SK-N-SH (cell line): ENCODE measurements around the gene NSF. TPM values are rescaled to one million over a fixed set of nuclear protein-coding genes. Genes with fewer than 3 reads are reported as not detected.

Source experiments
- CTCF ChIA-PET: fragments of 300-600, 350-600 bp; formaldehyde crosslinking; extraction: SDS; loops from one replicate; lab custom pipeline; 2021; lab: Yijun Ruan, JAX
- POLR2A ChIA-PET: fragments of 350-600 bp; sonication (Branson Sonifier 250); formaldehyde crosslinking; extraction: SDS; loops from one replicate; lab custom pipeline; 2020; ENCODE audit warnings: antibody characterized with exemption, inconsistent platforms; lab: Yijun Ruan, JAX
- DNase-seq: peaks from one replicate; pipeline ENCODE4 v3.0.0; 2012
- H2AFZ ChIP-seq: fragments of 200-600 bp; sonication (generic); 2 replicates; pipeline ENCODE4 v1.8.1; 2016; ENCODE audit warnings: antibody characterized with exemption, mild to moderate bottlenecking, low read depth
- H3F3A ChIP-seq: fragments of 200-600 bp; sonication (generic); replicated peaks from 2 replicates; pipeline ENCODE3; 2016; ENCODE audit warnings: antibody characterized with exemption, mild to moderate bottlenecking; ENCODE audit not compliant: insufficient read depth
- H3K27ac ChIP-seq, 2 experiments: fragments of 200-500 bp in 1 of 2; fragments of 200-600 bp in 1 of 2; sonication (Bioruptor generic) in 1 of 2; sonication (generic), shearing (Covaris generic) in 1 of 2; 2 replicates each; pipeline versions ENCODE4 v1.5.1 to v1.6.1; 2014 to 2016; ENCODE audit warnings: low read depth in 2 of 2, inconsistent platforms in 1 of 2, low read length in 1 of 2, mild to moderate bottlenecking in 1 of 2, mixed read lengths in 1 of 2
- H3K27me3 ChIP-seq: fragments of 200-600 bp; sonication (generic), shearing (Covaris generic); 2 replicates; pipeline ENCODE4 v1.6.1; 2016; ENCODE audit warnings: mixed run types; ENCODE audit not compliant: insufficient read depth
- H3K36me3 ChIP-seq, 2 experiments: fragments of 200-500 bp in 1 of 2; fragments of 200-600 bp in 1 of 2; sonication (Bioruptor generic) in 1 of 2; sonication (generic) in 1 of 2; replicated peaks in 1 of 2; 2 replicates each; pipeline versions ENCODE3 to v1.5.1; 2014 to 2016; ENCODE audit warnings: low read length in 1 of 2, mild to moderate bottlenecking in 1 of 2; ENCODE audit not compliant: insufficient read depth in 2 of 2, control insufficient read depth in 1 of 2
- H3K4me1 ChIP-seq, 2 experiments: fragments of 200-500 bp in 1 of 2; fragments of 200-600 bp in 1 of 2; sonication (Bioruptor generic) in 1 of 2; sonication (generic), shearing (Covaris generic) in 1 of 2; 2 replicates each; pipeline versions ENCODE4 v1.5.1 to v1.6.1; 2014 to 2016; ENCODE audit warnings: low read depth in 1 of 2, low read length in 1 of 2, mixed run types in 1 of 2; ENCODE audit not compliant: insufficient read depth in 2 of 2, control insufficient read depth in 1 of 2
- H3K4me2 ChIP-seq: fragments of 200-600 bp; sonication (generic), shearing (Covaris generic); 2 replicates; pipeline ENCODE4 v1.6.1; 2017; ENCODE audit warnings: mixed run types
- H3K4me3 ChIP-seq, 2 experiments: fragments of 200-500 bp in 1 of 2; fragments of 200-600 bp in 1 of 2; sonication (Bioruptor generic) in 1 of 2; sonication (generic), shearing (Covaris generic) in 1 of 2; 2 replicates each; pipeline versions ENCODE4 v1.5.1 to v1.8.1; 2014 to 2016; ENCODE audit warnings: low read depth in 2 of 2, inconsistent platforms in 1 of 2, low read length in 1 of 2, mild to moderate bottlenecking in 1 of 2, mixed read lengths in 1 of 2, moderate library complexity in 1 of 2
- H3K79me2 ChIP-seq: fragments of 200-600 bp; sonication (generic); 2 replicates; pipeline ENCODE4 v1.8.1; 2017; ENCODE audit warnings: mild to moderate bottlenecking; ENCODE audit not compliant: insufficient read depth
- H3K9ac ChIP-seq: fragments of 200-600 bp; sonication (generic); 2 replicates; pipeline ENCODE4 v1.6.1; 2017; ENCODE audit warnings: mixed run types
- H3K9me2 ChIP-seq: fragments of 200-600 bp; sonication (generic); 2 replicates; pipeline ENCODE4 v1.6.1; 2017; ENCODE audit warnings: mixed run types
- H3K9me3 ChIP-seq: fragments of 200-600 bp; sonication (generic); 2 replicates; pipeline ENCODE4 v1.6.1; 2017; ENCODE audit warnings: mixed run types, mild to moderate bottlenecking, moderate library complexity
- H4K20me1 ChIP-seq: fragments of 200-600 bp; sonication (generic); 2 replicates; pipeline ENCODE4 v1.6.1; 2017; ENCODE audit warnings: mild to moderate bottlenecking, mixed run types; ENCODE audit not compliant: insufficient read depth
- ELF1 ChIP-seq: IDR thresholded peaks from 2 replicates; pipeline ENCODE4 v1.4.0; 2012
- FOXM1 ChIP-seq: IDR thresholded peaks from 2 replicates; pipeline ENCODE4 v1.4.0; 2012; ENCODE audit warnings: low read depth, mild to moderate bottlenecking
- MAX ChIP-seq: IDR thresholded peaks from 2 replicates; pipeline ENCODE4 v1.4.0; 2012; ENCODE audit warnings: low read depth
- MEF2A ChIP-seq: IDR thresholded peaks from 2 replicates; pipeline ENCODE4 v1.4.0; 2012; ENCODE audit warnings: low read depth, borderline replicate concordance
- NFIC ChIP-seq: IDR thresholded peaks from 2 replicates; pipeline ENCODE4 v1.4.0; 2012; ENCODE audit warnings: borderline replicate concordance
- RAD21 ChIP-seq: IDR thresholded peaks from 2 replicates; pipeline ENCODE4 v1.6.1; 2012; ENCODE audit warnings: mild to moderate bottlenecking, low read length
- REST ChIP-seq: IDR thresholded peaks from 2 replicates; pipeline ENCODE4 v1.6.1; 2012; ENCODE audit warnings: mild to moderate bottlenecking, low read depth, low read length, moderate library complexity
- RFX5 ChIP-seq: IDR thresholded peaks from 2 replicates; pipeline ENCODE4 v1.6.1; 2012; ENCODE audit warnings: mild to moderate bottlenecking, improper control_type of control experiment, low read length
- RXRA ChIP-seq: IDR thresholded peaks from 2 replicates; pipeline ENCODE4 v1.4.0; 2012; ENCODE audit warnings: low read depth, mild to moderate bottlenecking, borderline replicate concordance
- SMC3 ChIP-seq: IDR thresholded peaks from 2 replicates; pipeline ENCODE4 v1.6.1; 2012; ENCODE audit warnings: low read depth, low read length, improper control_type of control experiment
- TEAD4 ChIP-seq: IDR thresholded peaks from 2 replicates; pipeline ENCODE4 v1.4.0; 2012; ENCODE audit warnings: mild to moderate bottlenecking, borderline replicate concordance; ENCODE audit not compliant: insufficient read depth
- YY1 ChIP-seq: IDR thresholded peaks from 2 replicates; pipeline ENCODE4 v1.4.0; 2012; ENCODE audit warnings: low read depth, mild to moderate bottlenecking
- WGBS: methylation state at CpG from one replicate; pipeline ENCODE4 v1.1.6; 2017; ENCODE audit warnings: low lambda C conversion rate; 5-methylcytosine and 5-hydroxymethylcytosine counted together
- polyA plus RNA-seq, 3 experiments: library from polyadenylated mRNA; depleted of rRNA; stranded (reverse); fragments of >200 nt; gene quantifications; 2 replicates each; pipeline ENCODE4 v1.2.3, GENCODE V29; 2012
- TF ChIP-seq, protein P1 (sequence below): IDR thresholded peaks from 2 replicates; pipeline ENCODE4 v1.4.0; 2012; ENCODE audit warnings: low read depth, borderline replicate concordance
- TF ChIP-seq, protein P2 (sequence below): IDR thresholded peaks from 2 replicates; pipeline ENCODE4; 2012

The NSF gene
- polyA plus RNA-seq, 1 of the 3 experiments (the other 2 are of a cell fraction): 31.4 TPM

DNA sequence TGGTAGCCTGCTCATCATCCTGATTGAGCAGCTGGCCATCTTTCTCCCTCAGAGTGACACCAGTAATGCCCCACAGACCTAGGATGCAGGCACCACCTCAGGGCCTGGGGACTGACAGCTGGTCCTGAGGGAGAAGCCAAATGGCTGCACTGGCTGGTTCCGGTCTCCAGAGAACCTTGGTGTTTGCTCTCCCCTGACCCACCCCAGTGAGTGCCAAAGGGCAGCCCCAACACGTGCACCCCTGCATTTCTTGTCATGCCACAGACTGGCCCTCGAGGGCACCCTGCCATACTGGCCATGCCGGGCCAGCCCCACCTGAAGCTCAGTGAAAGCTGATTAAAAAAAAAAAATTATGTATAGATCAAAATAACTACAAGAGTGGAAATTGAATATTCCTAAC is 127.5 kb downstream of the NSF start:
- no peak for TF ChIP-seq MAX
- no peak for TF ChIP-seq RFX5
- no peak for TF ChIP-seq REST
- TF ChIP-seq, protein P1, sequence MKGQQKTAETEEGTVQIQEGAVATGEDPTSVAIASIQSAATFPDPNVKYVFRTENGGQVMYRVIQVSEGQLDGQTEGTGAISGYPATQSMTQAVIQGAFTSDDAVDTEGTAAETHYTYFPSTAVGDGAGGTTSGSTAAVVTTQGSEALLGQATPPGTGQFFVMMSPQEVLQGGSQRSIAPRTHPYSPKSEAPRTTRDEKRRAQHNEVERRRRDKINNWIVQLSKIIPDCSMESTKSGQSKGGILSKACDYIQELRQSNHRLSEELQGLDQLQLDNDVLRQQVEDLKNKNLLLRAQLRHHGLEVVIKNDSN: no peak
- no peak for TF ChIP-seq RXRA
- no peak for TF ChIP-seq MEF2A
- no peak for TF ChIP-seq RAD21
- TF ChIP-seq YY1: no peak
- TF ChIP-seq SMC3: no peak
- no peak for TF ChIP-seq NFIC
- TF ChIP-seq TEAD4: no peak
- Histone ChIP-seq H3K9me3 (peaks cover 3% of the 10 kb centered on the region; the same call in 1 of the 2 replicates), H3K27me3 (no peaks in the 10 kb centered on the region), H3K79me2 (no peaks in the 10 kb centered on the region), H3K27ac (no peak overlapping the region), H3K9me2 (no peaks in the 10 kb centered on the region), H4K20me1 (no peaks in the 10 kb centered on the region), H3K4me1 (peaks cover 14 to 18% of the 10 kb centered on the region in 2 experiments), H3K9ac (no peak overlapping the region), H3K4me3 (no peak overlapping the region), H2AFZ (no peak overlapping the region), H3K4me2 (no peak overlapping the region), H3F3A (no peaks in the 10 kb centered on the region), H3K36me3 (peaks cover 18 to 31% of the 10 kb centered on the region in 2 experiments)
- ChIA-PET POLR2A (no interaction called here), CTCF (interaction anchor here (0.7 to 1.4 kb wide), 4 partner anchors 9 to 285 kb away, joined by 3 to 7 read pairs (median 3); no protein-coding TSS in a partner anchor)
- WGBS: 97% methylated on average over 4 of the region's 4 CpGs
- no peak for DNase-seq

- peaks cover 9 to 25% of the 10 kb centered on the region in 2 experiments for H3K36me3 ChIP-seq
- CTCF ChIA-PET: interaction anchor here (0.9 to 1.8 kb wide), 6 partner anchors 10 to 122 kb away, joined by 3 to 6 read pairs (median 4); no protein-coding TSS in a partner anchor
- TF ChIP-seq FOXM1 (no peak), ELF1 (no peak)
- TF ChIP-seq, protein P2, sequence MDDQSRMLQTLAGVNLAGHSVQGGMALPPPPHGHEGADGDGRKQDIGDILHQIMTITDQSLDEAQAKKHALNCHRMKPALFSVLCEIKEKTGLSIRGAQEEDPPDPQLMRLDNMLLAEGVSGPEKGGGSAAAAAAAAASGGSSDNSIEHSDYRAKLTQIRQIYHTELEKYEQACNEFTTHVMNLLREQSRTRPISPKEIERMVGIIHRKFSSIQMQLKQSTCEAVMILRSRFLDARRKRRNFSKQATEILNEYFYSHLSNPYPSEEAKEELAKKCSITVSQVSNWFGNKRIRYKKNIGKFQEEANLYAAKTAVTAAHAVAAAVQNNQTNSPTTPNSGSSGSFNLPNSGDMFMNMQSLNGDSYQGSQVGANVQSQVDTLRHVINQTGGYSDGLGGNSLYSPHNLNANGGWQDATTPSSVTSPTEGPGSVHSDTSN: no peak
- H3K4me1 ChIP-seq: peaks cover 14 to 18% of the 10 kb centered on the region in 2 experiments
- no peak for DNase-seq
- peaks cover 3% of the 10 kb centered on the region; the same call in 1 of the 2 replicates for H3K9me3 ChIP-seq
- WGBS: 70% methylated on average over 3 of the region's 3 CpGs
- no peaks in the 10 kb centered on the region for H3K9me2 ChIP-seq
- H2AFZ ChIP-seq: no peak overlapping the region
- no peaks in the 10 kb centered on the region for H4K20me1 ChIP-seq
- no peaks in the 10 kb centered on the region for H3F3A ChIP-seq
- H3K27me3 ChIP-seq: no peaks in the 10 kb centered on the region
- no peaks in the 10 kb centered on the region for H3K79me2 ChIP-seq
- POLR2A ChIA-PET: no interaction called here
- no peak overlapping the region for H3K9ac ChIP-seq
- no peak overlapping the region for H3K4me3 ChIP-seq
- H3K27ac ChIP-seq: peak overlapping the region; percentile 14 to 32; a peak in 2 of 4 replicates
- H3K4me2 ChIP-seq: peak overlapping the region; percentile 38; the same call in 1 of the 2 replicates
Measured at GRCh38 chr17:46719891-46720290, 129.4 kb downstream of the NSF start.
